Glomerular visceral epithelial cell (primary cell): ENCODE data around the gene BMP7.
"Not testable (repeated sequence)": the region's sequence is repeated elsewhere in the genome, so short reads cannot be mapped to it uniquely, and the experiment has no call there.

Source experiments
- DNase-seq: peaks from one replicate; pipeline ENCODE4 v3.0.0-alpha.2; 2016; ENCODE audit errors: extremely low spot score

BMP7 gene

DNA sequence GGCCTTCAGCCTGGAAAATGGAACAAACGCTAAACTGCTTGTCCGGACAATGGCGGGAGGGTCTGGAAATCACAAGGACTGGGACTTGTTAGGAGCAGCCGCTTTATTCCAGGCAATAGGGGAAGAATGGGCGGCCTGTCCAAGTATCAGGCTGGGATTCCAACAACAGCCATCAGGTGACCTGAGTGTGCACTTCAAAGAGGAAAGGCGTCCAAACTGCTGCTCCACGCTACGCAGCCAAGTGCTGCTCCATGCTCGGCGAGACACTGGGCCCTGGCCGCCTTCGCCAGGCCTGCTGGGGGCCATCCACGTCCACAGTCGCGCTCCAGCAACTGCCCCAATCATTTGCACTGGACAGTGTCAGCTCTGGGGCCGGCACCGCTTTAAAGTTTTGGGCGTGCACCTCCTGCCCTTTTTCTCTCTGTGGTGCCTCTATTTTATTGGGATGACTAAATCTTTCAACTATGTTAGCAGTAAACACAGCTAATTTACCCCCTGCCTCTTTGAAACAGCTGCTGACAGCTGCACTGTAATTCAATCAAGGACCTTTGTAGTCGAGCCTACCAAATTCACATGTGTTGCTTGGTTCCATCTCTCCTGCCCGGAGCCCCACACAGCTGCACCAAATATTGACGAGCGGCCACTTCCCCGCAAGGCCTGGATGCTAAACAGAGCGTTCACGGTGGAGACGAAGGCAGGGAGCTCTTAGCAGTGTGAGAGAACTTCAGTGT is 98.3 kb downstream of the BMP7 start:
- DNase-seq = no peak

DNA sequence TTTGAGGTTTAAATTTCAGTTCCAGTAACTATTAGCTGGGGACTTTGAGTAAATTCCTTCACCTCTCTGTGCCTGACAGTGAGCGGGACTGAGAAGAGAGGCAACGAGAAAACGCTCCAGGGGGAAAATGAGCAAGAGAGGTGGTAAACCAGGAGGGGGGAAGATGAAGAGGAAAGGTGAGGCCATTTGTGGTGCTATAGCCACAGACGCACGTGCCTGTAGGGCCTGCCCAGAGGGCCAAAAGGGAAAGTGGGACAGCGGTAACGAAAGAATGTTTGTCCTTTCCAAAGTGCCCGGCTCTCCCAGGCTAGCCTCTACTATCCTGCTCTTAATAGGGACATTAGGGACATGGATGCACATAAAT is 99.2 kb downstream of the BMP7 start:
- no peak for DNase-seq

DNA sequence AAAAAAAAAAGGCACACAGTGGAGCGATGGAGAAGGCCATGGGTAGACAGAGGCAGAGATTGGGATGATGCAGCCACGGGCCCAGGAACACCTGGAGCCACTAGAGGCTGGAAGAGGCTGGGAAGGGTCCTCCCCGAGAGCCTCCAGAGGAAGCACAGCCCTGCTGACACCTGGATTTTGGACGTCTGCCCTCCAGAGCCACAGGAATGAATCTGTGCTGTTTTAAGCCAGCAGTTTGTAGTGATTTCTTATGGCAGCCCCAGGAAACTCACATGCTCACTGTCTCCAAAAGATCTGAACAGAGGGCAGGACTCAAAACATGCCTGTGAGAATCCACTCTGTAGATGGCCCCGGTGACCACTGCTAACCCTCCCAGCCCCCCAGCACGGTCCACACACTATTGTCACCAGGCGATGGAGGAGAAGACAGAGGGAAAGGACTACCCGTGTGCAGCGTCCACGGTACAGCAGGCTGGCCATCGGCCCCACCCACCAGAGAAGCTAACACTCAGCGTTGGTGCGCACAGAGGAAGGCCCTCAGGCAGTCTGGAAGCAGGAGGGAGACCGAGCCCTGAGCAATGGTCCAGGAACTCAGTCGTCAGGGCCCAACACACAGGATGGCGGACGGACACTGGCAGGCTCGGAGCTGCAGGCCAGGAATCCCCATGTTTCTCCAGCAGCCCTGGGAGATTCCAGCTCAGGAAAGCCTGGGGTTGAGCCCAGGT is 99.7 kb downstream of the BMP7 start:
- DNase-seq = no peak

DNA sequence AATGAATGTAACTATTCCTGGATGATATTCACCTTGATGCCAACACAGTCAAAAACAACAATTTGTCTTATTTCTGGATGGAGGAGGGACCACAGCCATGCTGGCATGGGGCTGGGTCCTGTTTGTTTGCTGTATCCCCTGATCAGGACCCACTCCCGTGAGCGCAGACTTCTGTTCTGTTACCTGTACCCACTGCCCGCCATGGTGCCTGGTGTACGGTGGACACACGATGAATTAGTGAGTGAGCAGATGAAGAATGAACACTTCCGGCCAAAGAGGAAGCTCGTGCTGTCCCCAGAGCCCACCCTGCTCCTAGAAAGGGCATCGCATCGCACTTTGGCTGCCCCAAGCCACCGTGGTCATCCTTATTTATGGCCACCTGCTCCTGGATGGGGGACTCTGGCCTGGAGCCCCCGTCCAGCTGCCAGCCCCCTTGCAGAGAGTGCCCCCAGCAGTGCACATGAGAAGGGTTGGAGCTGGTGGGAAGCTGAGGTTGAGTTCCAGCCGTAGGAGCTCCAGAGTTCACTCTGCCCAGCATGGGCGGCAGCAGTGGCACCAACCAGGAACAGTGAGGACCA is 100.9 kb downstream of the BMP7 start:
- DNase-seq = no peak

DNA sequence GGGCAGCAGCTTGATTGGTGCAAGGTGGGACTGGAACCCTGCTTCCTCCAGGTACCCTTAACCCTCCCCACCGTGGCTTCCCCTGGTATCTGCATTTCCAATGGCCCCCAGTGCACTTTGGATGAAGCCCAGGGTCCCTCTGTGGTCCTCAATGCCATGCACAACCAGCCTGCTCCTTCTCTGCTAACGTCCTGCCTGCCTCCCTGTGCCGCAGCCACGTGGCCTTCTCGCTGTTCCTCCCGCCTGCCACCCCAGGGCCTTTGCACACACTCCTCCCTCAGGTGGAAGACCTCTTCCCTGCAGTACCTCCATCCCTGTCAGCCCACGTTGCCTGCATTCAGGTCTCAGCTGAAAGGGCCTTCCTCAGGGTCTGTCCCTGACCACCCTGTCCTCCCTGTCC is 101.6 kb downstream of the BMP7 start:
- no peak for DNase-seq

DNA sequence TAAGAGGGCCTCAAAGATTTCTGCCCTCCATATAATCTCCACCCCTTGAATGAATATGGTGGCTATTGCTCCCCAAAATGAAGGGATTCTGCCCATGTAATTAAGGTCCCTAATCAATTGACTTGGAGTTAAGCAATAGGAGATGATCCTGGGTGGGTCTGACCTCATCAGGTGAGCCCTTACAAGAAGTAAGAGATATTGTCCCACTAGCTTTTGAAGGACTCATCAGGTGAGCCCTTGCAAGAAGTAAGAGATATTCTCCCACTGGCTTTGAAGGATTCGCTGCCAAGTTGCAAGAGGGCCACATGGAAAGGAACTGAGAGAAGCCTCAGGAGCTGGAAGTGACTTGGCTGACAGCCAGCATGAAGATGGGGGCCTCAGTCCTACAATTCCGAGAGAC is 103.4 kb downstream of the BMP7 start:
- DNase-seq = no peak

DNA sequence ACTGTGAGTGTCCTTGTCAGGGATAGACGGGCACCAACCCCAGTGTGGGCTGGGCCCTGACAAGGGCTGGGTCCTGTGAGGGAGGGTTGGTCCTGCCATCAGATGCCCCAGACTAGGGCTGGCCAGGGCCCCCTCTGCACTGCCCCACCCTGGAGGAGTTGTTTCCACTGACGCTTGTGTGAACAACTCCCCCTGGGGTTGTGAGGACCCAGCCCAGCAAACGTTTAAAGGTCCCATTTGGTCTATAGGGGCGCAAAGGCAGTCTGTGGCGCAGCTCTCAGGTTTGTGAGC is 104.1 kb downstream of the BMP7 start:
- DNase-seq = no peak

DNA sequence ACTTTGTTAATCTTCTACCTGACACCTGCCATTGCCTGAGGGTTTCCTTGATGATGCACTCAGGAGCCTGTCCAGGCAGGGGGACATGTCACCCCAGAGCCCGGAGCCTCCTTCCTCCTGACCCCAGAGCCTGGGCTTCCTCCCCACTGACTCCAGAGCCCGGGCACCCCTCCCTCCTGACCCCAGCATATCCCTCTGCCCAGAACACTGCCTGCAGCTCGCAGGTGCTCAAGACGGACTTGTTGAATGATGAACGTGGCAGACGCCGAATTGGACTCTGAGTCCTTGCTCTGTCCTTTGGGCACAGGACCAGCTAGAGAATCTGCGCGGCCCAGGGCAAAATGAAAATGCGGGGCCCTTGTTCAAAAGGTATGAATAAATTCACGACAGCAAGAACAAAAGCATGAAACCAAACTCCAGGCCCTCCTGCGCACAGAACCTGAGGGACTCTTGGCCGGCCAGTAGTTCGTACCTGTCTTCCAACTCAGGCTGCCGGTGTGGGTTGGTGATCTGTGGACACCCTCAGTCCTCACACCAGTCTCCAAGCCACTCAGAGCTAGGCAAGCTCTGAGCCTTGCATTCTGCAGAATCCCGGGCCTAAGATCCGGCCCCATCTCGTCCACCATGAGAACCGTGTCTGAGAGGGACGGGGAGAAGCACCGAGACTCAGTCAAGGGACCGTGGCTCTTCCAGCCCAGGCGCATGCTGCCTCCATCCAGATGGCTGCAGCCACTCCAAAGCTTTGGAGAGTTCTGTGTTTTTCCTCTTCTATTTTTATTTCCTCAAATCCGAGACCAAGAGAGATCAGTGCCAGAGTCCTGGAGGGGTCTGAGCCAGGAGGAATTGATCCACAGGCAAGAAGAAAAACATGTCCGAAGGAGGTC is 104.7 kb downstream of the BMP7 start:
- DNase-seq = no peak

DNA sequence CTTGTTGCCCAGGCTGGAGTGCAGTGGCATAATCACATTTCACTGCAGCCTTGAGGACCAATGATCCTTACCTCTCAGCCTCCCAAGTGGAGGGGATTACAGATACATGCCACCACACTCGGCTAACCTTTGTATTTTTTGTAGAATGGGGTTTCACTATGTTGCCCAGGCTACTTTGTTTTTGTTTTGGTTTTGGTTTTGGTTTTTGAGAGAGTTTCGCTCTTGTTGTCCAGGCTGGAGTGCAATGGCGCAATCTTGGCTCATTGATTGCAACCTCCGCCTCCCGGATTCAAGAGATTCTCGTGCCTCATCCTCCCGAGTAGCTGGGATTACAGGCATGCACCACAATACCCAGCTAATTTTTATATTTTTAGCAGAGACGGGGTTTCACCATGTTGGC is 105.5 kb downstream of the BMP7 start:
- no peak for DNase-seq

DNA sequence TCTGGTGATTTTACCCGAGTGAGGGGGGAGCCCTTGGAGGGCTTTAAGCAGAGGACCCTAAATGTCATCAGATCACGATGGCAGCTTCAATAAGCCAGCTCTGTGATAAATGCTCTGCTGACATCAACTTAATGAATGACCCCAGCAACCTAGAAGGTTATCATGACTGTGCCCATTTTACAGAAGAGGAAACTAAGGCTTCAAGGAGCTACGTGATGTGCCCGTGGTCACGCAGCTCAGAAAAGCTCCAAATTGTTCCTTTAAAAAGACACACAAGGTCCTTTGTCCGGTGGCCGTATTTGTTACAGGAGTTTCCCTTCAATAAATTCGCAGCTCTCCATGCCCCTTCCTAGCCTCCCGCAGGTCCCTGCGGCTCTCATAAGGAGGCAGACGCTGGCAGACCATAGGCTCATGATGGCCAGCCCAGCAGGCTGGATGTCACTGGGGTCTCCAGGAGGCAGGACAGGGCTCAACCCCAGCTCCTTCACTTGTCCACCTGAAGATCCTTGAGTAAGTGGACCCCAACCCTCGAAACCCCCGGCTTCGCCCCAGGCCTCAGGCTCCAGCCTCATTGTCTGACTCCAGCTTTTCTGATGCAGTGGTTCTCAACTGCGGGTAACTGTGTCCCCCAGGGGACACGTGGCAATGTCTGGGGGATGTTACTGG is 106.4 kb downstream of the BMP7 start:
- no peak for DNase-seq

DNA sequence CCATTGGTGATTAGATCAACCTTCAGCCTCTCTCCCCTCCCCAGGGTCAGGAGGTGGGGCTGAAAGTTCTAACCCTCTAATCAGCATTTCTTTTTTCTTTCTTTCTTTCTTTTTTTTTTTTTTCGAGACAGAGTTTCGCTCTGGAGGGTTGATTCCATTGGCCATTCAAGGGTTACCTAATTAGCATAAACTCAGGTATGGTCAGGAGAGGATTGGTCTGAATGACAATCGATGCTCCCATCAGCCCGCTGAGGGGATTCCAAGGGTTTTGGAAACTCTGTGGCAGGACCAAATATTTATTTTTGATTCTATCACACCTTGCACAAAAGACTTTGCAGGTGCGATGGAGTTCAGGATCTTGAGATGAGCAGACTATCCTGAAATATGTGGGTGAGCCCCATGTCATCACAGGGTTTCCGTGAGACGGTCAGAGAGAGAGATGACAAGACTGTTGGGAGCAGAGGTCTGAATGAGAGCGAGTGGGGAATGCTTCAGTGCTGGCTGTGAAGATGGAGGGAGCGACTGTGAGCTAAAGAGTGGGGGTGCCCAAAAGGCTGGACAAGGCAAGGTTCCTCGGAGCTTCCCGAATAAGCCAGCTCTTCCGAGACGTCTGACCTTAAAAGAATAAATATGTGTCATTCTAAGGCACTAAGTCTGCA is 107.1 kb downstream of the BMP7 start:
- DNase-seq = no peak

DNA sequence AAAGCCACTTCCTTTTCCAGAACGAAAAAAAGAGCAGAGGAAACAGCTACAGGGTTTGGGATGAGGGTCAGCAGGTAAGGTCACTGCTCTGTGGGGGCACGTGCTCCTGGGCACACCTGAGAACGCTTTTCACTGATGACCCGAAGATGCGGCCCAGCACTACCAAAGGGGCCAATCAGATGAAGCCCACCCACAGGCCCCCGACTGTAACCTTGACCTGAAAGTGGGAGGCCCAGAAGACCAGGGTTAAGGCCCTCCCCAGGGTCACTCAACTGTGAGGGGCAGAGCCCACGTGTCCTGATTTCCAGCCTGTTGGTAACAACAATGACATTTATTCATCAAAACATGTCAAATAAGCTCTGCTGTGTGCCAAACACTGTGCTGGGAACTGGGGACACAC is 108.0 kb downstream of the BMP7 start:
- no peak for DNase-seq

DNA sequence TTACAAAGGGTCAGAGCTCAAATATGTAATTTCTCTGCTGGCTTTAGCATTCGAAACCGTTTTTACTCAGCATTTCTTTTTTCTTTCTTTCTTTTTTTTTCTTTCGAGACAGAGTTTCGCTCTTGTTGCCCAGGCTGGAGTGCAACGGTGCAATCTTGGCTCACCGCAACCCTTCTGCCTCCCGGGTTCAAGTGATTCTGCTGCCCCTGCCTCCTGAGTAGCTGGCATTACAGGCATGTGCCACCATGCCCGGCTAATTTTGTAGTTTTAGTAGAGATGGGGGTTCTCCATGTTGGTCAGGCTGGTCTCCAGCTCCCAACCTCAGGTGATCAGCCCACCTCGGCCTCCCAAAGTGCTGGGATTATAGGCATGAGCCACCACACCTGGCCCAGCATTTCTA is 108.7 kb downstream of the BMP7 start:
- not testable (repeated sequence) for DNase-seq

DNA sequence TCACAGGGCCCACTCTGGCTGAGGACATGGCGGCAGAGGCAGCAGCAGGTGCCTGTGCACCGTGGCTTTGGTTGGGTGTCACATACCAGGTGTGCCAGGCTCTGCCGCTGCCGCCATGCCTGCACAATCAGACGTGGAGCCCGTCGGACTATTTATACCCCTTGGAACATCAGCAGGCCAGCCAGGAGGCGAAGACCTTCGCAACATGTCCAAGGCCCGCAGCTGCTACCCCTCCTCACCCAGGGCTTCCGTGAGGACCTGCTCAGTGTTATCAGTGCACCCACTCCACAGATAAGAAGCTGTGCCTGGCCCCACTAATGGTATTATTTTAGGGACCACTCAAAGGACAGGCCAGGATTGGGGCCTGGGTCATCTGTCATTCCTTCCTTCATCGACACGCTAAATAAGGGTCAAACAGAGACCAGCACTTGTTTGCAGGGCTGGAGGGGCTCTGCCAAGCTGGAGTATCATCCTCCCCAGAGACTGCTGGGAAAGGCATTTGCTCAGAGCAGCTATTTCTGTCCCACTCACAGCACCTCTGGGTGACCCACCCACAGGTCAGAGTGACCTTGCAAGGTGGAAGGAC is 109.2 kb downstream of the BMP7 start:
- no peak for DNase-seq

DNA sequence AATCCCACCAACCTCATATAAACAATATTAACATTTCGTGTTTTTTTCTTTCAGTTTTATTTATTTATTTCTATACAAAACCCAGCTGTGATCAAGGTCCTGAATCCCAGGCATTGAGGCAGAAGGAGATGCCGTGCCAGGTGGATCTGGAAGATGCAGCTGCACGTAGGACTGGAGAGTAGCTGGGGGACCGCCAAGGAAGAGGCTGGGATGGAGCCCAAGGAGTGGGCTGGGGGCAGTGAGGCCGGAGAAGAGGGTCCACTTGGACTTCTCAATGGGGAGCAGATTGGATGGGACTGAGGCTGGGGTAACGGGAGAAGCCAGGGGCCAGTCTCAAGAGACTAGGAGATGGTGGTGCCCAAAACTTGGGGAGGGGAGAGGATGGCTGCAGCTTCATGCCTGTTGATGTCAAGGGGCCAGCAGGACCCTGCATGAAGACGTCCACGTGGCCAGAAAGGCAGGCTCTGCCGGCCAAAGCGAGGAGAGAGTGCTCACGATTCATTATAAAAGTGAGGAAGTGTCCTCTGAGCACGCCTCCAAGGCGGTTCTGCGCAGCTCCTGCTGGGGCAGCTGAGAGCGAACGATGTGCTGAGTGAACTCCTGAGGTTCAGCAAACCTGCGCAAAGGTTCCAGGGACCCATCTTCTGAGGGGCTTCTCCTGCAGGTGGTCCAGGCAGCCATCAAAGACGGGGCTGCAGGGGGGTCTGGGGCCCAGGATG is 110.3 kb downstream of the BMP7 start:
- DNase-seq = no peak

DNA sequence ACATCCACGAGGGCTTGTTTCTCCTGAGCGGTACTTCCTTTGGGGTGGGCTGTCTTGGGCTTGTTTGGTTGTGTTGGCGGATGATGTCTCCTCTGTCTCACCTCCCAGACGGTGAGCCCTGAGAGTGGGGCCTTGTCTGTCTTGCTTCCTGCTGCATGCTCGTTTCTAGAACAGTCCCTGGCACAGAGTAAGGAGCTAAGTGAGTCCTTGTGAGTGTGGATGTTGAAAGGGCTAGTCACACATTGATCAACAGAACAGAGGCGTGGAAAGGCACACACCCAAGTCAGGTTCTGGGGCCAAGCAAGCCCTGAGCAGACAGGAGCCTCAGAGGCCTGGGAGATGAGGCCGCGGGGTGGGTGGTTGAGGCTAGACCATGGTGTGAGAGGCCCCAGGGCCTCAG is 111.0 kb downstream of the BMP7 start:
- no peak for DNase-seq

DNA sequence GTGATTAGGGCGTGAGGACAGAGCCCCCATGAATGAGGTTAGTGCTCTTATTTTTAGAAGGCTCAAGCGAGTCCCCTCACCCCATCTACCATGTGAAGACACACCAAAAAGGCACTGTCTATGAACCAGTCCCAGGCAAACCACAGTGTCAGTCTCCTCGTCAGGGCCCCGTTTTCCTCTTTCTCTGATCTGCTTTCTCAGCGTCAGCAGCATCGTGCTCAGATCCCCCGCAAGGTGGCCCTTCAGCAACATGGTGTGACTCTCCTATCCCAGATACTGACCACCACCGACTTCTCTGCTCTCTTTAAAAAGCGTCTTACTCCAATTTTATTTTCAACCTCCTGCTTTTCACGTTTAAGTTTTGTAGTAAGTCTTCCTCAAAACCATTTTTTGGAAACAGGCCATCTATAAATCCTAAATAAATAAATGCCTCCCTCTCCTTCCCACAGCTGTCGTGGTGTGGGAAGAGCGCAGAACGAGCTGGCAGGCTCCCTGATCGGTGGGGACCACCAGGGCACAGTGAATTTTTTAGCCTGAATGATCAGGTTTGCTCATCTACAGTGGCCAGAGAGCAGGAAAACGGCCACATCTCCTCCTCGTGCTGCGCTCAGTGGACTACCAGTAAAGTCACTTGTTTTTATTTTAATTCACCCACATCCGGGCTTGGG is 113.1 kb downstream of the BMP7 start:
- DNase-seq = no peak

DNA sequence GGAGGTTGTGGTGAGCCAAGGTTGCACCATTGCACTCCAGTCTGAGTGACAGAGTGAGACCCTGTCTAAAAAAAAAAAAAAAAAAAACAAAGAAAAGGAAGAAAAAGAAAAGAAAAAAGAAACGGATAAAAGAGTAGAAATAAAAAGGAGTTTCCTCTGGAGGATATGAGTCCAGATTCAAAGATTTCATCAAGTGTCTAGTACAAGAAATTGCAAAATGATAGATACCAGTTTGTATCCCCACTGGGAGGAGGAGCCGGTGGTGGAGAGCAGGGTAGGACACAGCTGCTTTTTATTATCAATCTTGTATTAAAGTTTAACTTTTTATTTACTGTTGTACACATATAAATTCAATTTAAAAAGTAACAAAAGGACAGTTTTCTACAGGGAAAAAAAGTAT is 113.9 kb downstream of the BMP7 start:
- no peak for DNase-seq

DNA sequence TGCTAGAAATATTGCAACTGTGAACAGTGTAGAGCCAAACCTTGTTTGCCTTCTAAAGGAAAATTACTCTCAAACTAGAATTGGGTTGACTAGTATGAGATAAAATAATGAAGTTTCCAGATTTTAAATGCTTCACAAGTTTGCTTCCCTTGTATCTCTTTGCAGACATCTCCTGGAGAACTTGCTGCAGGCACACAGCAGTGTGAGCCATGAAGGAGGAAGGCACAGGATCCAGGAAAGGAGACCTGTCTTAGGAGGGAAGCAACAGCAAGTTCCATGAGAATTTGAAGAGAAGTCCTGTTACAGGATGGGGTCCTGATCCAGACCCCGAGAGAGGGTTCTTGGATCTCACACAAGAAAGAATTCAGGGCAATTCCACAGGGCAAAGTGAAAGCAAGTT is 115.9 kb downstream of the BMP7 start:
- no peak for DNase-seq

DNA sequence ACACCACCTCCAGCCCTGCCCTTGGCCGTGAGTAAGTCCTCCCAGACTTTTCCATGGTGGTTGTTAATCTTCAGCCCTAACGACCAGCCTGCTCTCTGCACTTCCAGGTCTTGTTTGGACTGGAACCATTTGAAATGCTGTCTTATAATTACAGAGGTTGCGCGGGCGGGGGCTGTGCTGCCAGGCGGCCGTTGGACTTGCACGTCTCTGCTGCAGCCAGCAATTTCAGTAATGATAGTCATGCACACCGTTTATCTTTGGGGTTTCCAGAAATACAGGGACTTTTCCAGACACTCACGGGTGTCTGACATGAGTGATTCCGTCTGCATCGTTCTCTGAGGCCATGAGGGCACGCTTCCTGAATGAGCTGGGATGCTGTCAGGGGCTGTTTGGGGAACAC is 118.2 kb downstream of the BMP7 start:
- DNase-seq = no peak
